CD4-positive, alpha-beta T cell treated with Interleukin-17A for 4 hours (primary cell): ENCODE data around the gene FIP1L1.
"Not testable (repeated sequence)": the region's sequence is repeated elsewhere in the genome, so short reads cannot be mapped to it uniquely, and the experiment has no call there.

Source experiments
- DNase-seq: peaks from one replicate; pipeline ENCODE4 v3.0.0-alpha.2; 2020; ENCODE audit warnings: mixed read lengths

Gene FIP1L1

GRCh38 chr4:53380221-53380620 lies 2.8 kb downstream of the FIP1L1 start:
- no peak for DNase-seq

GRCh38 chr4:53409479-53409878 lies 32.0 kb downstream of the FIP1L1 start:
- DNase-seq = not testable (repeated sequence)

GRCh38 chr4:53419208-53419607 lies 41.8 kb downstream of the FIP1L1 start:
- DNase-seq = no peak

GRCh38 chr4:53421791-53422190 lies 44.4 kb downstream of the FIP1L1 start:
- DNase-seq = no peak

- no peak for DNase-seq
These were observed 44.9 kb downstream of the FIP1L1 start for GRCh38 chr4:53422367-53422766.

- no peak for DNase-seq
These were observed 46.8 kb downstream of the FIP1L1 start for GRCh38 chr4:53424280-53424679.

GRCh38 chr4:53427366-53427765 lies 49.9 kb downstream of the FIP1L1 start:
- no peak for DNase-seq

GRCh38 chr4:53431052-53431451 lies 53.6 kb downstream of the FIP1L1 start:
- no peak for DNase-seq

- DNase-seq = no peak
These were observed 55.3 kb downstream of the FIP1L1 start for GRCh38 chr4:53432528-53433424.

- DNase-seq = no peak
These were observed 58.8 kb downstream of the FIP1L1 start for GRCh38 chr4:53436251-53436650.

- no peak for DNase-seq
These were observed 64.1 kb downstream of the FIP1L1 start for GRCh38 chr4:53441564-53441963.

GRCh38 chr4:53444954-53445353 lies 67.5 kb downstream of the FIP1L1 start:
- no peak for DNase-seq

GRCh38 chr4:53450773-53451172 lies 73.3 kb downstream of the FIP1L1 start:
- no peak for DNase-seq

GRCh38 chr4:53453385-53453784 lies 75.9 kb downstream of the FIP1L1 start:
- no peak for DNase-seq

GRCh38 chr4:53455766-53456165 lies 78.3 kb downstream of the FIP1L1 start:
- no peak for DNase-seq

GRCh38 chr4:53456178-53456577 lies 78.7 kb downstream of the FIP1L1 start:
- DNase-seq = no peak

GRCh38 chr4:53459548-53459947 lies 82.1 kb downstream of the FIP1L1 start:
- DNase-seq = no peak

- no peak for DNase-seq
These were observed 83.8 kb downstream of the FIP1L1 start for GRCh38 chr4:53461244-53461643.

- no peak for DNase-seq
These were observed 85.9 kb downstream of the FIP1L1 start for GRCh38 chr4:53463340-53463739.

GRCh38 chr4:53465281-53465680 lies 87.8 kb downstream of the FIP1L1 start:
- no peak for DNase-seq

- DNase-seq = no peak
These were observed 88.5 kb downstream of the FIP1L1 start for GRCh38 chr4:53465891-53466290.

GRCh38 chr4:53466576-53466975 lies 89.1 kb downstream of the FIP1L1 start:
- DNase-seq = not testable (repeated sequence)

- DNase-seq = no peak
These were observed 99.0 kb downstream of the FIP1L1 start for GRCh38 chr4:53476232-53477037.

GRCh38 chr4:53477038-53477565 lies 99.7 kb downstream of the FIP1L1 start:
- no peak for DNase-seq
